ENCODE measurements around the gene C19orf25.
"Not testable (repeated sequence)": the region's sequence is repeated elsewhere in the genome, so short reads cannot be mapped to it uniquely, and the experiment has no call there.

C19orf25 gene

GRCh38 chr19:1447504-1447903 is 31.5 kb downstream of the C19orf25 start:
- Histone ChIP-seq H3K9me3 (ENCODE audit: control insufficient read depth in 1 of 2, low read length in 2 of 2) (no peaks in the 10 kb centered on the region), H3K4me3 (ENCODE audit: low read depth in 1 of 2, low read length in 2 of 2) (no peak overlapping the region), H3K27me3 (ENCODE audit: control insufficient read depth in 1 of 2, insufficient read depth in 2 of 2, low read length in 2 of 2) (peaks cover 56 to 58% of the 10 kb centered on the region in 2 donors), H3K9ac (ENCODE audit: low read depth in 1 of 2, low read length in 2 of 2) (no peak overlapping the region), H3K36me3 (ENCODE audit: control insufficient read depth in 1 of 2, insufficient read depth in 2 of 2, low read length in 2 of 2) (peaks cover 0 to 5% of the 10 kb centered on the region in 2 donors), H3K27ac (ENCODE audit: low read depth, low read length) (no peak overlapping the region), H3K4me1 (ENCODE audit: control insufficient read depth in 1 of 2, insufficient read depth in 2 of 2, low read length in 2 of 2) (peaks cover 0 to 4% of the 10 kb centered on the region in 2 donors)

DNA sequence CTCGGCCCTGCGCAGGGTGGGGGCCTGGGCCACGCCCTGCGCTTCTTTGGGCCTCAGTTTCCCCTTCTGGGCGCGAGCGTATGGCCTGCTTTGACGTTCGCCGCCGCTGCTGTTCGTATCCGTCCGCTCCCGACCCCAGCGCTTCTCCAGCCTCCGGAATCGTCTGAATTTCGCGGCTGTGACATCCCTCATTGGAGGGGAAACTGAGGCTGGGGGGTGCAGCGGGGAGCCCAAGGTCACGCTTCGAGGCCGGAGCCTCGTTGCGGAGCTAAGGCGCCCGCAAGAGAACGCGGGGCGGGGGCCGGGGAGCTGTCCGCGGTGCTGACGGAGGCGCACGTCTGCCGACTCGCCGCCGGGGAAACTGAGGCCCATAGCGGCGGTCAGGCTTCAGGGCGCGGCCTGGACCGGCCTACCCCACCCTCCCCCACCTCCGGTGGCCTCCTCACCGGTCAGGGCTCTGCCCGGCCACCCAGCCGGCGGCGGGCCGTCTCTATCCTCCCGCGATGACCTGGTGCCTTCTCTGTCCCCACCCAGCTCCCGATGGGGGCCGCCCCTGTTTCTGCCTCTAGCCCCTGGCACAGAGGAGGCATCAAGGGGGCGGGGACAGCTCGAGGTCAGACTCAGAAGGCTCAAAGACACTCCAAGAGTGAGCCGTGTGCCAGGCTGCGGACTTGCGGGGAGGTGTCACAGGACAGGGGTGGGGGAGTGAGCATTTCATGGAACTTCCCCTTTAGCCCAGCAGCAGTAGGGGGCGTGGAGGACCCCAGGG is 32.1 kb downstream of the C19orf25 start:
- Histone ChIP-seq H3K27ac (ENCODE audit: low read depth, low read length) (no peak overlapping the region), H3K9ac (ENCODE audit: low read depth in 1 of 2, low read length in 2 of 2) (no peak overlapping the region), H3K4me3 (ENCODE audit: low read depth in 1 of 2, low read length in 2 of 2) (no peak overlapping the region)

GRCh38 chr19:1445932-1446712 is 32.9 kb downstream of the C19orf25 start:
- Histone ChIP-seq H3K27ac (ENCODE audit: low read depth, low read length) (no peak overlapping the region), H3K9ac (ENCODE audit: low read depth in 1 of 2, low read length in 2 of 2) (no peak overlapping the region)

More for the DNA sequence above, 32.1 kb downstream of the C19orf25 start:
- H3K27me3 ChIP-seq (ENCODE audit: control insufficient read depth in 1 of 2, insufficient read depth in 2 of 2, low read length in 2 of 2): peaks cover 50 to 52% of the 10 kb centered on the region in 2 donors
- peaks cover 0 to 11% of the 10 kb centered on the region in 2 donors for H3K36me3 ChIP-seq (ENCODE audit: control insufficient read depth in 1 of 2, insufficient read depth in 2 of 2, low read length in 2 of 2)
- peaks cover 0 to 4% of the 10 kb centered on the region in 2 donors for H3K4me1 ChIP-seq (ENCODE audit: control insufficient read depth in 1 of 2, insufficient read depth in 2 of 2, low read length in 2 of 2)
- no peaks in the 10 kb centered on the region for H3K9me3 ChIP-seq (ENCODE audit: control insufficient read depth in 1 of 2, low read length in 2 of 2)

GRCh38 chr19:1445185-1445931 is 33.7 kb downstream of the C19orf25 start:
- peaks cover 7 to 25% of the 10 kb centered on the region in 2 donors for H3K36me3 ChIP-seq (ENCODE audit: control insufficient read depth in 1 of 2, insufficient read depth in 2 of 2, low read length in 2 of 2)
- peaks cover 35 to 39% of the 10 kb centered on the region in 2 donors for H3K27me3 ChIP-seq (ENCODE audit: control insufficient read depth in 1 of 2, insufficient read depth in 2 of 2, low read length in 2 of 2)
- peak overlapping the region in 1 of 2 donors; percentile 4 for H3K9ac ChIP-seq (ENCODE audit: low read depth in 1 of 2, low read length in 2 of 2)
- no peaks in the 10 kb centered on the region for H3K9me3 ChIP-seq (ENCODE audit: control insufficient read depth in 1 of 2, low read length in 2 of 2)
- peak overlapping the region; percentile 52 to 62 for H3K4me3 ChIP-seq (ENCODE audit: low read depth in 1 of 2, low read length in 2 of 2)
- H3K4me1 ChIP-seq (ENCODE audit: control insufficient read depth in 1 of 2, insufficient read depth in 2 of 2, low read length in 2 of 2): peaks cover 3 to 4% of the 10 kb centered on the region in 2 donors
- H3K27ac ChIP-seq (ENCODE audit: low read depth, low read length): no peak overlapping the region

More at GRCh38 chr19:1445932-1446712, 32.9 kb downstream of the C19orf25 start:
- no peaks in the 10 kb centered on the region for H3K9me3 ChIP-seq (ENCODE audit: control insufficient read depth in 1 of 2, low read length in 2 of 2)
- H3K4me1 ChIP-seq (ENCODE audit: control insufficient read depth in 1 of 2, insufficient read depth in 2 of 2, low read length in 2 of 2): peaks cover 0 to 4% of the 10 kb centered on the region in 2 donors
- H3K4me3 ChIP-seq (ENCODE audit: low read depth in 1 of 2, low read length in 2 of 2): no peak overlapping the region
- H3K27me3 ChIP-seq (ENCODE audit: control insufficient read depth in 1 of 2, insufficient read depth in 2 of 2, low read length in 2 of 2): peaks cover 43 to 47% of the 10 kb centered on the region in 2 donors
- peaks cover 0 to 17% of the 10 kb centered on the region in 2 donors for H3K36me3 ChIP-seq (ENCODE audit: control insufficient read depth in 1 of 2, insufficient read depth in 2 of 2, low read length in 2 of 2)

- Histone ChIP-seq H3K27ac (ENCODE audit: low read depth, low read length) (no peak overlapping the region), H3K4me3 (ENCODE audit: low read depth in 1 of 2, low read length in 2 of 2) (no peak overlapping the region), H3K9me3 (ENCODE audit: control insufficient read depth in 1 of 2, low read length in 2 of 2) (no peaks in the 10 kb centered on the region), H3K9ac (ENCODE audit: low read depth in 1 of 2, low read length in 2 of 2) (no peak overlapping the region), H3K27me3 (ENCODE audit: control insufficient read depth in 1 of 2, insufficient read depth in 2 of 2, low read length in 2 of 2) (peaks cover 6 to 9% of the 10 kb centered on the region in 2 donors), H3K4me1 (ENCODE audit: control insufficient read depth in 1 of 2, insufficient read depth in 2 of 2, low read length in 2 of 2) (peaks cover 10 to 26% of the 10 kb centered on the region in 2 donors), H3K36me3 (ENCODE audit: control insufficient read depth in 1 of 2, insufficient read depth in 2 of 2, low read length in 2 of 2) (peaks cover 9 to 35% of the 10 kb centered on the region in 2 donors)
These were observed 37.2 kb downstream of the C19orf25 start for GRCh38 chr19:1441677-1442438.

GRCh38 chr19:1441022-1441426 is 38.0 kb downstream of the C19orf25 start:
- peaks cover 9 to 35% of the 10 kb centered on the region in 2 donors for H3K36me3 ChIP-seq (ENCODE audit: control insufficient read depth in 1 of 2, insufficient read depth in 2 of 2, low read length in 2 of 2)

GRCh38 chr19:1440418-1440801 is 38.6 kb downstream of the C19orf25 start:
- H3K27me3 ChIP-seq (ENCODE audit: control insufficient read depth in 1 of 2, insufficient read depth in 2 of 2, low read length in 2 of 2): peaks cover 0 to under 1% of the 10 kb centered on the region in 2 donors
- no peak overlapping the region for H3K9ac ChIP-seq (ENCODE audit: low read depth in 1 of 2, low read length in 2 of 2)
- no peak overlapping the region for H3K4me3 ChIP-seq (ENCODE audit: low read depth in 1 of 2, low read length in 2 of 2)
- H3K27ac ChIP-seq (ENCODE audit: low read depth, low read length): no peak overlapping the region
- H3K4me1 ChIP-seq (ENCODE audit: control insufficient read depth in 1 of 2, insufficient read depth in 2 of 2, low read length in 2 of 2): peaks cover 10 to 23% of the 10 kb centered on the region in 2 donors
- H3K9me3 ChIP-seq (ENCODE audit: control insufficient read depth in 1 of 2, low read length in 2 of 2): no peaks in the 10 kb centered on the region
- H3K36me3 ChIP-seq (ENCODE audit: control insufficient read depth in 1 of 2, insufficient read depth in 2 of 2, low read length in 2 of 2): peaks cover 10 to 38% of the 10 kb centered on the region in 2 donors

More at GRCh38 chr19:1441022-1441426, 38.0 kb downstream of the C19orf25 start:
- H3K4me1 ChIP-seq (ENCODE audit: control insufficient read depth in 1 of 2, insufficient read depth in 2 of 2, low read length in 2 of 2): peaks cover 10 to 26% of the 10 kb centered on the region in 2 donors
- no peak overlapping the region for H3K27ac ChIP-seq (ENCODE audit: low read depth, low read length)
- H3K9me3 ChIP-seq (ENCODE audit: control insufficient read depth in 1 of 2, low read length in 2 of 2): no peaks in the 10 kb centered on the region
- peaks cover 0 to 3% of the 10 kb centered on the region in 2 donors for H3K27me3 ChIP-seq (ENCODE audit: control insufficient read depth in 1 of 2, insufficient read depth in 2 of 2, low read length in 2 of 2)
- no peak overlapping the region for H3K4me3 ChIP-seq (ENCODE audit: low read depth in 1 of 2, low read length in 2 of 2)
- H3K9ac ChIP-seq (ENCODE audit: low read depth in 1 of 2, low read length in 2 of 2): no peak overlapping the region

GRCh38 chr19:1439525-1440417 is 39.2 kb downstream of the C19orf25 start:
- Histone ChIP-seq H3K9ac (ENCODE audit: low read depth in 1 of 2, low read length in 2 of 2) (peak overlapping the region; percentile 69 to 90), H3K4me3 (ENCODE audit: low read depth in 1 of 2, low read length in 2 of 2) (peak overlapping the region; percentile 91 to 92), H3K4me1 (ENCODE audit: control insufficient read depth in 1 of 2, insufficient read depth in 2 of 2, low read length in 2 of 2) (peaks cover 10 to 22% of the 10 kb centered on the region in 2 donors), H3K36me3 (ENCODE audit: control insufficient read depth in 1 of 2, insufficient read depth in 2 of 2, low read length in 2 of 2) (peaks cover 12 to 41% of the 10 kb centered on the region in 2 donors)
- H3K27ac ChIP-seq (ENCODE audit: low read depth, low read length); H3K9me3 ChIP-seq (ENCODE audit: control insufficient read depth in 1 of 2, low read length in 2 of 2); H3K27me3 ChIP-seq (ENCODE audit: control insufficient read depth in 1 of 2, insufficient read depth in 2 of 2, low read length in 2 of 2): not testable (repeated sequence)
